ENCODE data around the gene ARSB. TPM values are rescaled to one million over a fixed set of nuclear protein-coding genes. Genes with fewer than 3 reads are reported as not detected.

The ARSB gene
- total RNA-seq, 1 donor: 32.7 TPM

- no peak overlapping the region for H3K4me3 ChIP-seq (ENCODE audit: low read depth, low read length)
- no peak for DNase-seq (ENCODE audit: low read depth)
These were observed 16.4 kb upstream of the ARSB start for GRCh38 chr5:79001471-79001870.

GRCh38 chr5:78997090-78997489, 12.0 kb upstream of the ARSB start:
- H3K4me3 ChIP-seq (ENCODE audit: low read depth, low read length): no peak overlapping the region
- DNase-seq (ENCODE audit: low read depth): no peak
- no peak for TF ChIP-seq CTCF (IDR thresholded peaks at IDR 0.05; ENCODE audit: insufficient read depth, low read length)

More at GRCh38 chr5:79001471-79001870, 16.4 kb upstream of the ARSB start:
- no peak for TF ChIP-seq CTCF (IDR thresholded peaks at IDR 0.05; ENCODE audit: insufficient read depth, low read length)

- no peak for DNase-seq (ENCODE audit: low read depth)
- no peak for TF ChIP-seq CTCF (IDR thresholded peaks at IDR 0.05; ENCODE audit: insufficient read depth, low read length)
- no peak overlapping the region for H3K4me3 ChIP-seq (ENCODE audit: low read depth, low read length)
These were observed 10.5 kb upstream of the ARSB start for GRCh38 chr5:78995521-78996007.

GRCh38 chr5:78993165-78993564, 8.1 kb upstream of the ARSB start:
- TF ChIP-seq CTCF (IDR thresholded peaks at IDR 0.05; ENCODE audit: insufficient read depth, low read length): no peak
- DNase-seq (ENCODE audit: low read depth): no peak
- no peak overlapping the region for H3K4me3 ChIP-seq (ENCODE audit: low read depth, low read length)

- H3K4me3 ChIP-seq (ENCODE audit: low read depth, low read length): no peak overlapping the region
- TF ChIP-seq CTCF (IDR thresholded peaks at IDR 0.05; ENCODE audit: insufficient read depth, low read length): no peak
- no peak for DNase-seq (ENCODE audit: low read depth)
These were observed 7.0 kb upstream of the ARSB start for GRCh38 chr5:78992146-78992545.

- H3K4me3 ChIP-seq (ENCODE audit: low read depth, low read length): no peak overlapping the region
- DNase-seq (ENCODE audit: low read depth): no peak
- TF ChIP-seq CTCF (IDR thresholded peaks at IDR 0.05; ENCODE audit: insufficient read depth, low read length): no peak
These were observed 4.0 kb upstream of the ARSB start for GRCh38 chr5:78989080-78989479.

- no peak for TF ChIP-seq CTCF (IDR thresholded peaks at IDR 0.05; ENCODE audit: insufficient read depth, low read length)
- DNase-seq (ENCODE audit: low read depth): peak; percentile 45
- peak overlapping the region; percentile 80 for H3K4me3 ChIP-seq (ENCODE audit: low read depth, low read length)
These were observed 664 bp upstream of the ARSB start for GRCh38 chr5:78985725-78986223.
